NB4 (cell line): ENCODE data around the gene CLDN6.

ENCODE experiments used
- CTCF ChIP-seq: IDR thresholded peaks from one replicate; pipeline ENCODE4 v1.5.1; 2012; ENCODE audit warnings: low read depth, low read length
- MAX ChIP-seq: IDR thresholded peaks from 2 replicates; pipeline ENCODE4 v1.6.1; 2011; ENCODE audit warnings: low read depth, low read length
- POLR2A ChIP-seq: IDR thresholded peaks from 2 replicates; pipeline ENCODE4 v1.6.1; 2011; ENCODE audit warnings: mild to moderate bottlenecking; ENCODE audit not compliant: insufficient read length; ENCODE audit errors: extremely low read depth

GRCh38 chr16:3046641-3047386 lies 28.8 kb upstream of the CLDN6 start:
- TF ChIP-seq CTCF (no peak), POLR2A (no peak), MAX (no peak)
